22Rv1 (cell line): Measurements from ENCODE around the gene DEPDC1B.
"Not testable (repeated sequence)": the region's sequence is repeated elsewhere in the genome, so short reads cannot be mapped to it uniquely, and the experiment has no call there.

Source experiments
- H3K27ac ChIP-seq: fragments of 450-650 bp; 2 replicates; pipeline ENCODE4 v1.5.1; 2017
- CTCF ChIP-seq: fragments of 450-650 bp; IDR thresholded peaks from 2 replicates; pipeline ENCODE4 v1.5.1; 2017; ENCODE audit warnings: mild to moderate bottlenecking
- ZFX ChIP-seq: fragments of 450-650 bp; IDR thresholded peaks from 2 replicates; pipeline ENCODE4 v1.6.1; 2017; ENCODE audit warnings: antibody characterized with exemption, borderline replicate concordance

Gene DEPDC1B, protein sequence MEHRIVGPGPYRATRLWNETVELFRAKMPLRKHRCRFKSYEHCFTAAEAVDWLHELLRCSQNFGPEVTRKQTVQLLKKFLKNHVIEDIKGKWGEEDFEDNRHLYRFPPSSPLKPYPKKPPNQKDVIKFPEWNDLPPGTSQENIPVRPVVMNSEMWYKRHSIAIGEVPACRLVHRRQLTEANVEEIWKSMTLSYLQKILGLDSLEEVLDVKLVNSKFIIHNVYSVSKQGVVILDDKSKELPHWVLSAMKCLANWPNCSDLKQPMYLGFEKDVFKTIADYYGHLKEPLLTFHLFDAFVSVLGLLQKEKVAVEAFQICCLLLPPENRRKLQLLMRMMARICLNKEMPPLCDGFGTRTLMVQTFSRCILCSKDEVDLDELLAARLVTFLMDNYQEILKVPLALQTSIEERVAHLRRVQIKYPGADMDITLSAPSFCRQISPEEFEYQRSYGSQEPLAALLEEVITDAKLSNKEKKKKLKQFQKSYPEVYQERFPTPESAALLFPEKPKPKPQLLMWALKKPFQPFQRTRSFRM

DNA sequence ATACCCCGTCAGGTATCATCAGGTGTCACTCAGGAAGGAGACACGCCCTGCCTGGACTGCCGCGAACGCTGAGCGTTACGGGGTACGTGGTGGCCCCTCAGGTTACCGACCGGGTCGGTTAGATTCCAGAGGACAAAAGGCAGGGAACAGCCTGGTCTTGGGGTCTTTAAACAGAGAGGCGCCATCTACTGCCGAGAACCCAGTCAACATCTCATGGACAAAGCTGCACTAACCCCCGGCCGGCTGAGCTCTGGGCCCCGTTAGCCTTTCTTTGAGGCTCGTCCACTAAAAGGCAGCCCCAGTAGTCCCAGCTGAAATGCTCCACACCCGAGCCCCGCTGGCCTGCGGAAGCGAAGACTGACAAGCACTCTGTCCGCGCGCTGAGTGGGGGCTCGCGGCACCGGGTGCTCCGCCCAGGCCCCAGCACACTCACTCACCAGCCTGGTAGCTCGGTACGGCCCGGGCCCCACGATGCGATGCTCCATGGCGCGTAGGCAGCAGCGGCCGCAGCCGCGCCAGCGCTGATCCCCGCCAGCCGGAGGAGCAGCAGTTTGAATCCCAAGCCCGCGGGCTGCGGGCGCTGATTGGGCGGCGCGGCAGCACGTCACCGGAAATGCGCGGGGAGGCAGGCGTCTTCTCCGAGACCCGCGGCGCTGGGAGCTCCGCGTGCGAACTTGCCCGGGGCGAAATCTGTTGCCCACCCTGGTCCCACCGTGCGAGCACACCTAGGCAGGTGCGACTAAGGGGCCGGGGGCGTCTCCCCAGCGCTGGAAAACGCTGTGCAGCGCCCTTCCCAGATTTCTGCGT lies at the start of gene DEPDC1B:
DEPDC1B (minus strand) TSS at position 558 of the 807 bp plus-strand sequence; CDS start at position 485, 73 bp downstream.
- H3K27ac ChIP-seq: peak within 1 kb of the TSS; percentile 80
- peak; percentile 37 for TF ChIP-seq CTCF
- TF ChIP-seq ZFX: no peak

DNA sequence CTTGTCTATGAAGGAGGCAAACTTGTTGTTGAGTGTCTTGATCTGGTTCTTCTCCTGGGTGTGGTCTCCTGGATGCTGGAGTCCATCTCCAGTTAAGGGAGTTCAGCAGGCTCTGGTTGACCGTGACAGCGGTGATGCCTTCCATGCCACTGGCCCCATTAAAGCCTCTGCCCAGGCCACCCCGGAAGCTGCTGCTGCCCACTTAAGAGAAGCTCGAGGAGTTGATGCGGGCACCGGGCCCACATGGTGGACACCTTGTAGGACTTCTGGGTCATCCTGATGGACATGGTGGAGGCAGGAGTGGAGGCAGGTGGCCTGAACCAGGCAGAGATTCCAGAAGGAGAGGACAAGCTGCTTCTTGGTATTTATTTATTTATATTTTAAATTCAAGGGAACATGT lies 44.7 kb upstream of the DEPDC1B start:
- no peak for TF ChIP-seq CTCF

GRCh38 chr5:60743511-60744314 lies 43.7 kb upstream of the DEPDC1B start:
- no peak overlapping the region for H3K27ac ChIP-seq
- TF ChIP-seq ZFX (no peak), CTCF (no peak)

More for the DNA sequence above, 44.7 kb upstream of the DEPDC1B start:
- H3K27ac ChIP-seq: no peak overlapping the region

DNA sequence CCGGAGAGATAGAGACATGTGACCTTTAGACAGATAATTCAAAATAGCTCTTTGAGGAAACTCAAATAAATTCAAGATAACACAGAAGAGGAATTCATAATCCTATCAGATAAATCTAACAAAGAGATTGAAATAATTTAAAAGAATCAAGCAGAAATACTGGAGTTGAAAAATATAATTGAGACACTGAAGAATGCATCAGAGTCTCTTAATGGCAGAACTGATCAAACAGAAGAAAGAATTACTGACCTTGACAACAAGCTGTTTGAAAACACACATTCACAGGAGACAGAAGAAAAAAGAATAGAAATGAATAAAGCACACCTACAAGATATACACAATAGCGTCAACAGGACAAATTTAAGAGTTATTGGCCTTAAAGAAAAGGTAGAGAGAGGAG lies 40.4 kb upstream of the DEPDC1B start:
- H3K27ac ChIP-seq: no peak overlapping the region
- TF ChIP-seq ZFX (no peak), CTCF (no peak)

DNA sequence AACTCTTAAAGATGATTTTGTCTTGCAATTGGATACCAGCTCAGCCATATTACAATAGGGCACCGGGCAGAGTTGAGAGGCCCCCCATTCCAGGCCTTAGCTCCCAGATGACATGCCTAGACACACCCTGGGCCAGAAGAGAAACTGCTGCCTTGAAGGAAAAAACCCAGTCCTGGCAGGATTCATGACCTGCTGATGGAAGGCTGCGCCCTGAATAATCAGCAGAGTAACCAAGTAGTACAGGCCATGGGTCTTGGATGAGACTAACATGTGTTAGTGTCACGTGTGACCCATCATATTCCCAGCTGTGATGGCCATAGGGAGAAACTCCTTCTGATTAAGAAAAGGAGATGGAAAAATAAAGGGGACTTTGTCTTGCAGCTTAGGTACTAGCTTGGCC lies 39.0 kb upstream of the DEPDC1B start:
- TF ChIP-seq ZFX (no peak), CTCF (no peak)

GRCh38 chr5:60738461-60738860 lies 38.5 kb upstream of the DEPDC1B start:
- no peak overlapping the region for H3K27ac ChIP-seq
- TF ChIP-seq ZFX (no peak), CTCF (no peak)

More for the DNA sequence above, 39.0 kb upstream of the DEPDC1B start:
- H3K27ac ChIP-seq: no peak overlapping the region

DNA sequence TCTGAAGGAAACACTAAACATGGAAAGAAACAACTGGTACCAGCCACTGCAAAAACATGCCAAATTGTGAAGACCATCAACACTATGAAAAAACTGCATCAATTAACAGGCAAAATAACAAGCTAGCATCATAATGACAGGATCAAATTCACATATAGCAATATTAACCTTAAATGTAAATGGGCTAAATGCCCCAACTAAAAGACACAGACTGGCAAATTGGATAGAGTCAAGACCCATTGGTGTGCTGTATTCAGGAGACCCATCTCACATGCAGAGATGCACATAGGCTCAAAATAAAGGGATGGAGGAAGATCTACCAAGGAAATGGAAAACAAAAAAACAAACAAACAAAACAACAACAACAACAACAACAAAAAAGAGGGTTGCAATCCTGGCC lies 30.9 kb upstream of the DEPDC1B start:
- not testable (repeated sequence) for H3K27ac ChIP-seq
